Measurements from ENCODE around the gene COL6A2.
"Not testable (repeated sequence)": the region's sequence is repeated elsewhere in the genome, so short reads cannot be mapped to it uniquely, and the experiment has no call there.

Gene COL6A2

DNA sequence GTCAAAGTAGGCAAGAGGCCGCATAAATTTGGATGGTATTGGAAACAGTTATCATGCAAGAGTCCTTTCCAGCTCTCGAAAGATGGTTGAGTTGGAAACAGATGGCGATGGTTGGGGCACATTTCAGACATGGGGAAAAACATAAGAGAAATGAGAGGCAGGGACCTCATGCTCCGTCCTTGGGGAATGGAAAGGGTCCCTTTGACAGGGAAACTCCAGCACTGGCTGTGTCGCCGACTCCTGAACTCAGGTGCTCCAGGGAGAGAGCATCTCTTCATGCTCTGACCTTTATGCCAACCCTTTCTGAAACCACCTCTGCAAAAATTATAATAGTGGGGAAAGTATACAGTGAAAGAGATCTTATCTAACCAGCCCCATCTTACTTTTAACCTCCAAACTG is 36.8 kb upstream of the COL6A2 start:
- DNase-seq (ENCODE audit: low read depth) = no peak

DNA sequence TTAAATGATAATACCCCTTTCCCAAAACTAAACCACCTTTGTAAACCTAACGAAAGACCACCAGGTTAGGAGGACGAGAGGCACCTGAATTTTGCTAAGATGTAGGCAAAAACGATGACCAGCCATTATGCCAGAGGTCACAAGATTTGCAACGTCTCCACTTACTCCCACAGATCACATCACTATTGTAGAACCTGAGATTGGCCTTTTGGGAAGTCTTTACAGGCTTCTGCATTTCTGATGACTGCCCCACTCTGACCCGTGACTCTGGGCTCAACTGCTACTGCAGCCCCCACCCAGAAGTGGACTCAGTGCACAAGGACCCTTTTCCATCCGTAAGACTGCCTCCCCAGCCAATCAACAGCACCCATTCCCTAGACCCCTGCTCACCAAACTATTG is 36.4 kb upstream of the COL6A2 start:
- no peak for DNase-seq (ENCODE audit: low read depth)

DNA sequence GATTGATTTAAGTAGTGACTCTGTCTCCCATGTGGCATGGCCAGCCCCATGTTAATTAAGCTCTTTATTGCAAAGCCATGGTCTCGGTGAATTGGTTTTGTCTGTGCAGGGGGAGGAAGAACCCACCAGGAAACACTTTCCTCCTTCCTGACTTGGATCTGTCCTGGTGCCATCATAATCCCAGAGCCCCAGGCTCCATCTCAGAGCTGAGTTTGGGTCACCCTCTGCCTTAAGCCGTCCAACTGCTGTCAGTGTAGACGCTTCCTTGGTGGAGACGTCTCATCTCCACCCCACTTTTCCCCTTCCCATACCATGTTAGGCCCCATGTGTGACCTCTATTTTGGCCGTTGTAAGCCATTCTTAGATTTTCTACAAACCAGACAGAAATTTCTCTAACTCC is 36.0 kb upstream of the COL6A2 start:
- DNase-seq (ENCODE audit: low read depth) = no peak

DNA sequence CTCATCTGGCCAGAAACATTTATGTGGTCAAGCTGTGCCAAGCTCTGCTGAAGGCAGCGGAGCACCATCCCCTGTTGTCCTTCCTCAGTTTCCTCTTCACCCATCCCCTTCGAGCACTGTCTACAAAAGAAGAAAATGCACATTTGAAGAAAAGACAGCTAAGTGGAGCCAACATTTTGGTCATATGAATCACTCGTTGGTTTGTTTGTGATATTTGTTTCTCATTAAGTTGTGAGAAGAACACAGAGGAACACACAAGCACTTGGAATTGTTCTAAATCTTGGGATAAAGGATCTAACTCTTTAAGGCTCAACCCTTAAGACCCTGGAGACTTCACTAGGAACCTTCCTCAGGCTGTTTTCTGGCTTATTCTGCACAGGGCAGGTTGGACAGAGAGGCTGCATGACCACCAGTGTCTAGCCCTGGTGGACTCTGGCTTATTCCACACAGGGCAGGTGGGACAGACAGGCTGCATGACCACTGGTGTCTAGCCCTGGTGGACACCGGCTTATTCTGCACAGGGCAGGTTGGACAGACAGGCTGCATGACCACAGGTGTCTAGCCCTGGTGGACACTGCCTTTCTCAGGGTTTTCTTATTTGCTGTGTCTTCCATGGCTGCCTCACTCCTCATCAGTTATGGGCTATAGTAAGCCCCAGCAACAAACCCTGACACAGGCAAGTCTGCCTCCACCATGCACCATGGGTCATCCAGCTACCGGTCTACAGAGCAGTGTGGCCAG is 35.3 kb upstream of the COL6A2 start:
- DNase-seq (ENCODE audit: low read depth) = no peak

DNA sequence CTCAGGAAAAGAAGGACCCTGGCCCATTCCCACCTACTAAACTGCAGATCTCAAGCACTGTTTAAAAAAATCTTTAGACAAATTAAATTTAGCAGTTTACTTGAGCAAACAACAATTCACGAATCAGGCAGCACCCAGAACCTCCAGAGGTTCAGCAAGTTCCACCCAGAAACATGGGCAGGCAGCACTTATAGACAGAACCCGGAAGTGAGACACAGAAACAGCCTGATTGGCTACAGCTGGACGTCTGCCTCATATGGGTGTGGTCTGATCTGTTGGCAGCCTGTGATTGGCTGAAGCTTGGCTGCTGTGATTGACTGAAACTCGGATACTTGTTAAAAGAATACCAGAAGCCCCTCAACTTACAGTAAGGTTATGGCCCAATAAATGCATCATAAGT is 34.7 kb upstream of the COL6A2 start:
- DNase-seq (ENCODE audit: low read depth) = no peak

DNA sequence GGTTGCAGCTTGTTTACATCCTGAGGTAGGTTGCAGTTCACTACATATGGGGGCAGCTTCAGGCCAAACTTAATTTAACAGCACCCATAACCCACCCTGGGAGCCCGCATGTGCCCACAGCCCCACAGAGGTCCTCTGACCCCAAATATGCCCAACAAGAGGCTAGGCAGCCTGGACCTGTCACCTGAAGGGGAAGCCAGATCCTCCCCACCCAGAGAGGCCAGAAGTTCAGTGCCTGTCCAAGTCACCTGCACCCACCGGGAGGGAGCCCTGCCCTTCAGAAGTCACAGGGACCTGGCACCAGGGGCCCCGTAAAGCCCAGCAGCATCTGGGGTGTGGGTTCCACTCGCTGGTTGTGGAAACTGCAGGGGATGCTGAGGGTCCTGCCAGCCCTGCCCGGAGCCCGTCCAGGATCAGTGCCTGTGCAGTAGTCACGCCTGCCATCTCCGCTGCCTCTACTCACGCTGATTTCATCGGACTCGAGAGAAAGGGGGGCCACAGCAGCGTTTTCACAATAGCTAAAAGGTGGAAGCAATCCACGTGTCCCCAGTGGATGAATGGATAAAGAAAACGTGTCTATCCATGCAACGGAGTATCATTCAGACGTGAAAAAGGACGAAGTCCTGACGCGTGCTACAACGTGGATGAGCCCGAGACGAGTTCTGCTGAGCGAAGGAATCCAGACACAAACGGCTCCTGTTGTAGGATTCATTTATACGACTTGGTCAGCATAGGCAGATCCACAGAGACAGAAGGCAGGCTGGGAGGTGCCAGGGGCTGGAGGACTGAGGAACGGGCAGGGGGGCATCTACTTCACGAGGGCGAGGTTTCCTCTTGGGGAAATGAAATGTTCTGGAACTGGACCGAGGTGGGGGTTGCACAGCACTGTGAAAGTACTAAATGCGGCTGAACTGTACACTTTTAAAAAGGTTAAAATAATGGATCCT is 33.9 kb upstream of the COL6A2 start:
- no peak for DNase-seq (ENCODE audit: low read depth)

DNA sequence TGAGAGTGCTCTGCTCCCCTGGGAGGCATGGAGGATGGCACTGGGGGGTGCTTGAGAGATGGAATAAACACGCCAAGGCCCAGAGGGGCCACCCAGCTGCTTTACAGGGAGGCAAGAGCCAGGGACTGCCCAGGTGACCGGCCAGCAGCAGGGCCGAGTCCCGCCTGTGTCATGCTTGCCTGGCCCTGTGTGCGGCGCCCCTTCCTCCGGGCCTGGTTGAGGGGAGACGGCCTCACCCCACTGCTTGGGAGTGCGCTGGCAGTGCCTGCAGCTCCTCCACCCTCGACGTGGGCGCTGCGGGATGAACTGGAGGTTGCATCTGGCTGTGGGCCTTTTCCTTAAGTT is 33.1 kb upstream of the COL6A2 start:
- no peak for DNase-seq (ENCODE audit: low read depth)

DNA sequence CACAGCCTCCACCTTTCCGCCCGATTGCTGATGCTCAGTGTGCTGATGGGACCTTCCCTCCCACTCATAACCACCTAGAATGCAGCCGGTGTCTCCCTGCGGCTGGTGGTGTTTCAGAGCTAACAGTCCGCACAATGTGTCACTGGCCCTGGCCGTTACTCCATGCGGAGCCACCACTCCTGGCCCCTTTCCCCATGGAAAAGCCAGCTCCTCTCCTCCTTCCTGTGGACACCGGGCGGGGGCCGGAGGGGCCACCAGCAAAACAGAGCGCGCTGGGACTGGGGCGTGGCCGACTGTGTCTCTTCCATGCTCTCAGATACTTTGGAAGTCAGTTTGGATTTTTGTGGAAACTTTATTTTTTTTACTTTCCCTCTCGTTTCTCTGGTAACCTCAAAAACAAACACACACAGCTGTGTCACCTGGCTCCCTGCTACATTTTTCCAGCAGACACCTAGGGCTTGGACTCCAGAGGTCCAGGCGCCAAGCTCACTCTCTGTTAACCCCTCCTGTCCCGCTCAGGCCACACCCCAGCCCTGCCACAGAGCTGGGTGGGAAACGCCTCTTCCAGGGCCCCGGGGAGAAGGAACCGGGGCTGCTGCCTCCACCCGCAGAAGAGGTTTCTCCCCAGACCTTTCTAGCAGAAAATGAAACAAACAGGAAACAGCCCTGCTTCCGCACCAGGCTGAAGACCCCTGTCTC is 32.5 kb upstream of the COL6A2 start:
- no peak for DNase-seq (ENCODE audit: low read depth)

DNA sequence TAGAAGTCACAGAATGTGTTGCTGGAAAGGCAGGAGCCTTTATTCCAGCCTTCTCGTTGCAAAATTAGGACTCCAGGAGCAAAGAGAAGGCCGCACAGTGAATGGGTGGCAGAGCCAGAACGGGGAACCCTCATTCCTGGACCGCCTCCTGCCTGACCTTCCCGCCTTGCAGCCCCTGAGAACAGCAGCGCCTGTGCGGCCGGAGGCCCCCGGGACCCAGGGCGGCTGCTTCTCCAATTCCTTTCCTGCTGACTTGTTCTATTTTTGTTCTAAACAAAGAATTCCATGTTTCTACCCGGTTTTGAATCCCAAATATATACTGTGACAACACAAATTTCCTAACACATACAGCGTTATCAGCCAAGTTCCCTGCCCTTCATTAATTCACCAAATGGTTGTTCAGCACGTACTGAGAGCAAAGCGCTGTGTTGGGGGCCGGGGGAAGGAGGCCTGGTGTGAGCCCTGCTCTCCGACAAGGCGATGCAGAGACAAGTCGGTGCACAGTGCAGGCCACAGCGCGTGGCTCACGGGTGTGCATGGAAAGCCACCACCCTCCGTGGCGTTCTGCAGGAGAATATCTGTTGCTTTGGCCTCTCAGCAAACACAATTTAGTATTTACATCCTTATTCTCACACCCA is 31.9 kb upstream of the COL6A2 start:
- no peak for DNase-seq (ENCODE audit: low read depth)

DNA sequence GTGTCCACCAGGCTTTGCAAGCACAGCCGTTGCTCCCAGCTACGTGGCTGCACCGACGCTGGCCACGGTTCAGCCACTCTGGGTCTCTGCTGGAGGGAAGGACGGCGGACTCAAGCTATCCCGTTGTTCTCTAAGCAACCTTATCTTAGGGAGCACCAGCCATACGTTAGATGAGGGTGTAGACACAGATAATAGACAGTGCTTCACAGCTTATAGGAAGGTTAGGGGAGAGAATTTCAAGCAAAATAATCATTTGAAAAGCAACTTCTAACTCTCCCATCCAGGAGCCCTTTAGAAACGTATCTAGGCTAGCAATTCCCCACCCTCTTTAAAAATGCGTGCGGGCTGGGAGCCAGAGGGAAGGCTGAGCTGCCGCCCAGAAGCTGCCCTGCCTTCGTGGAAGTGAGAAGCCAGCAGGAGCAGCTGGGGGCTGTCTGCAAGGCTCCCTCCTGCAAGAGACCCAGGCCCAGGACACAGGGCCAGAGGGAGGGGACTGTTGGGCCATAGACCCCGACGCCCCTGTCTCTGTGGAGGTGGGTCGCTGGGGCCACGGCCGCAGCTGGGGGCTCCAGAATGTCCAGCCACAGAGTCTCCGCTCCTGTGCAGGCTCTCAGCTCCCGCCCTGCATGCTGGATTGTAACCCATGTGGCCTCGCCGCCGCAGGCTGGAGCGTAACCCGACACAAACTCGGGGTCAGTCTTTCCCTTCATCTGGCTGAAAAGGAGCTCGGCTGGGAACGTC is 31.2 kb upstream of the COL6A2 start:
- DNase-seq (ENCODE audit: low read depth) = no peak

DNA sequence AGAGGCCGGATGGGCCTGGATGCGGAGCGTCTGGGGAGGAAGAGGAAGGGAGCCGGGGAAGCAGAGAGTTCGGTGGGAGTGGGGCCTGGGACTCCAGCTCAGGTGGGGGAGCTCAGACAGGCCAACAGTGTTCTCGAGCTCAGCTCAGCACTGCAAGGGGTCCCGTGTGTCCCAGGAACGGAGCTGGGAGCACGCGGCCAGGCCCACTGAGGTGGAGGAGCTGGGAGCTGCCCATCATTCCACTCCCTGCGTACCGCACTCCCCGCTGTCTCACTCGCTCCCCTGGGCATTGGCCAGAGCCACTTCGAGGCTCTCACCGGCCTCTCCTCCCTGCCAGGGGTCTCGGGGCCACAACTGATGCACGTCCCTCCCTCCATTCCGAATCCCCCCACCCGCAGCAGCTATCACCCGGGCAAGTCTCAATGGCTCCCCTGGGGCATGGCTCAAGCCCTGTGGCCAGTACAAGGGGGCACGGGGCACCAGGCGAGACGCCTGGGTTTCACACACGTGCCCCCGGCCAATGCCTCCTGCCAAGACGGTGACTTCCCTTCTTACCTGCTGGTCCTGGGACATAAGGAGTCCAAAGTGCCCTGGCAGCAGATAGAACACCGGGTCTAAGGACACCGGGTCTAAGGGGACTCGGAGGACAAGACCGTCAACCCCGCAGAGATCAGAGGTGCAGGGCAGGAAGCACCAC is 30.3 kb upstream of the COL6A2 start:
- no peak for DNase-seq (ENCODE audit: low read depth)

DNA sequence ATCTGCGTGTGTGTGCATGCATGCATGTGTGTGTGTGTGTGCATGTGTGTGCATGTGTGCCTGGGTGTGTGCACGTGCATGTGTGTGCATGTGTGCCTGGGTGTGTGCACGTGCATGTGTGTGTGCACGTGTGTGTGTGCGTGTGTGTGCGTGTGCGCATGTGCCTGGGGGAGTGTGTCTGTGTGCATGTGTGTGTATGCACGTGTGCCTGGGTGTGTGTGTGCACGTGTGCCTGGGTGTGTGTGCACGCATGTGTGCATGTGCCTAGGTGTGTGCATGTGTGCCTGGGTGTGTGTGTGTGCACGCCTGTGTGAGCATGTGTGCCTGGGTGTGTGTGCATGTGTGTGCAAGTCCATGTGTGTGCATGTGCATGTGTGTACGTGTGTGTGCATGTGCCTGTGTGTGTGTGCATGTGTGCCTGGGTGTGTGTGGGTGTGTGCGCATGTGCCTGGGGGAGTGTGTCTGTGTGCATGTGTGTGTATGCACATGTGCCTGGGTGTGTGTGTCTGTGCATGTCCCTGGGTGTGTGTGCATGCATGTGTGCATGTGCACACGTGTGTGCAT is 29.3 kb upstream of the COL6A2 start:
- DNase-seq (ENCODE audit: low read depth) = no peak

DNA sequence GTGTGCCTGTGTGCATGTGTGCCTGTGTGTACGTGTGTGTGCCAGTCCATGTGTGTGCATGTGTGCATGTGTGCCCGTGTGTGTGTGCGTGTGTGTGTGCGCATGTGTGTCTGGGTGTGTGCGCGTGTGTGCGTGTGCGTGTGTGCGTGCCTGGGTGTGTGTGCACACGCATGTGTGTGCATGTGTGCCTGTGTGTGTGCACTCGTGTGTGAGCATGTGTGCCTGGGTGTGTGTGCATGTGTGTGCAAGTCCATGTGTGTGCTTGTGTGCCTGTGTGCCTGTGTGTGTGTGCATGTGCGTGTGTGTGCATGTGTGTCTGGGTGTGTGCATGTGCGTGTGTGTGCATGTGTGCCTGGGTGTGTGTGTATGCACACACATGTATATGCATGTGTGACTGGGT is 28.7 kb upstream of the COL6A2 start:
- DNase-seq (ENCODE audit: low read depth) = no peak

DNA sequence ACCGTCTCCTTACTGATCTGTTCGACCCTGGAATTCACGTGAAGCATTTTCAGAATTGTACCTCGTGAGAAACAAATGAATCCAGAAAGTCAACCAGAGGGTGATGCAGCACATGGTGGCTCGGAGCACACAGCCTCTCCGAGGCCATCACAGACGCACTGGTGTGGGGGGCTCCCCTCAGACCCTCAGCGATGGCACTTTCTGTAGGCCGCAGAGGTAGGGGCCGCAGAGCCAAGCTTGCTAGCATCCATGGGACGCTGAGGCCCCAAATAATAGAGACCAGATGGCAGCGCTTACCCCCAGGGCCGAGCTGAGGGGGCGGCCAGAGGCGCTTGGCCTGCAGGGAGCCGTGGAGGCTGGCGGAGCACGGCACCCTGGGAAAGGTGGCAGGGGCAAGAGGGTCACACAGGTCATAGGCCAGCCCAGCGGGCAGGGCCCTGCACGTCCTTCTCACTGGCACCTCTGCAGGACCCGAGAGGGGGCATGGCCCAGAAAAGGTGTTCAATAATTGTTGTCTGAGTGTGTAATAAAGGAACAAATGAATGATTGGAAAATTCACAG is 28.1 kb upstream of the COL6A2 start:
- DNase-seq (ENCODE audit: low read depth) = no peak

DNA sequence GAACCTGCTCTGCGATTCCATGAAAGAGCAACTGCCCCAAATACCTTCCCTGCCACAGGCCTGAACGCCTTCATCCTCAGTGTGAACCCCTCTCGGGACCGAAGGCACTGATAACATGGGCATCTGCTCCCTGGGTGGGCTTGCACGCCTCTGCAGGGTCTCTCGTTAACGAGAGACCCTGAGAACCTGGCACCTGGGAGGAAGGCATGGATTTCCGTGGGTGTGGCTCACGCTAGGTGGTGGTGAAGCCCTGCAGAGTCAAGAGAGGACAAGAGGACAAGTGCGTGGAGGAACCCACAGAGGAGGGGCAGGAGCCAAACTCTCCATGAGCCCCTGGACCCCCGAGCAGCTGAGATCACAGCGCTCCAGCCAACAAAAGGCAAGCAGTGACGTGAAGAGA is 26.8 kb upstream of the COL6A2 start:
- DNase-seq (ENCODE audit: low read depth) = no peak

DNA sequence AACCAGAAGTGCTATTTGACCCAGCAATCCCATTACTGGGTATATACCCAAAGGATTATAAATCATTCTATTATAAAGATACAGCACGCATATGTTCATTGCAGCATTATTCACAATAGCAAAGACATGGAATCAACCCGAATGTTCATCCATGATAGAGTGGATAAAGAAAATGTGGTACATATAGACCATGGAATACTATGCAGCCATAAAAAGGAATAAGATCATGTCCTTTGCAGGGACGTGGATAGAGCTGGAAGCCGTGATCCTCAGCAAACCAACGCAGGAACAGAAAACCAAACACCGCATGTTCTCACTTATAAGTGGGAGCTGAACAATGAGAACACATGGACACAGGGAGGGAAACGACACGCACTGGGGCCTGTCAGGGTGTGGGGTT is 21.2 kb upstream of the COL6A2 start:
- not testable (repeated sequence) for DNase-seq (ENCODE audit: low read depth)

DNA sequence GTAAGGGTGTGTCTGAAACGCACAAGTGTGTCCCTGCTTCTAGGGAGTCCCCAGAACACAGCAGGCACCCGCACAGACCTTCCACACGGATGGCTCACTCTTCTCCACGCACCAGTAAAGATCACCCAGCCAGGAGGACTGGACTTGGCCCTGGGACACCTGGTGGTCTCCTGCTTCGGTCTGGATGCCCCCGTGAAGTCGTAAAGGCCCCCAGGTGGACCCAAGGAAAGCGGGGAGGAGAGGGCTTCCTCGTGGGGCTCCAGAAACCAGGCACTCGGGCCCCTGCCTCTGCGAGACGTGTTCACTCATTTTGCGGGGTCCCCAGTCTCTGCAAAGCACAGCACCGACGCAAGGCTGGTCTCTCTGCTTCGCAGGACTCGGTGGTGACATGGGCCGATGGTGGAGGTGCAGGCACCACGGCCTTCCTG is 20.2 kb upstream of the COL6A2 start:
- no peak for DNase-seq (ENCODE audit: low read depth)

DNA sequence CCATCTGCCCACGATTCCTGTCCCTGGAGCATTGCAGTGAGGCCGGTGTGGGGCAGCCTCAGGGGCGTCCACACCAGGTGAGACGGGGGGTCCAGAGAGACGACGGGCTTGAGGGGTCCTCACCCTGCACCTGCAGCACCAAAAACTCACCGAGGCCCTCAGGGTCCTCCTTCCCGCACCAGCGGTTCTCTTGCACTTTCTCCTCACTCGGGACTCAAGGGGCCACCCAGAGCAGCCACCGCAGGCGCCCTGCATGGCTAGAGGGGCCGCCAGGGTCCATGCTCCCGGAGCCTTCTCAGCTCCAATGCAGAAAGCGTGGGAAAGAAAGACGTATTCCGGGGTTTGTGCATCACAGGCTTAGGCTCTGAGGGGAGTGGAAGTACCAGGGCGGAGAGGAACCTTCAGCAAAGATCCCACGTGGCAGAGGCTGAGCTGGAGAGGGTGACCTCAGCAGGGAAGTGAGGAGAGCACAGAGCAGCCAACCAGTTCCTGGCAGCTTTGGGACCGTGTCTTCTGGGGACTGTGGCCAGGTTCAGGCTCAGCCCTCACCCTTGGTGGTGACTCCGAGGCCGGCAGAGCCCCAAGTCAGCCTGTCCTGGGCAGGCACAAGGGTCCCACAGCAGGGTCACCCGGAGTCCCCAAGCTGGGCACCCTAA is 19.5 kb upstream of the COL6A2 start:
- no peak for DNase-seq (ENCODE audit: low read depth)

DNA sequence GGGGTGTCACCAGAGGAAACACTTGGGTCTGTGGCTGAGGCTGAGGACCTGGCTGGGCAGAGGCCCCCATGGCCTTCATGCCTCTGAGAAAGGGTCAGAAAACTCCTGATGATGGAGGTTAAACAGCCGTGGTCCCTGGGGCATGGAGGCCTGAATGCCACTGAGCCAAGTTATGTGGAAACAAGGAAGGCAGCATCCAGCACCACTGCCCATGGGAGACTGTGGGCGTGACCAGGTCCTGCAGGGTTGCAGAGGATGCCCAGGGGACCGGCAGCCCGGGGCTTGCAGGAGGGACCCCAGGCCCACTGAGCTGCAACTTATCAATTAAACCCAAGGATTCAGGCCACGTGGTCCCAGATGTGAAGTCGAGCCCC is 18.9 kb upstream of the COL6A2 start:
- DNase-seq (ENCODE audit: low read depth) = no peak

Measured in CMK (cell line).